SK-N-SH (cell line): ENCODE results near the gene BRINP3.

Experiments
- CHD2 ChIP-seq: fragments of 150-350 bp; IDR thresholded peaks from 2 replicates; pipeline ENCODE4 v1.6.1; 2018; ENCODE audit warnings: low read length; ENCODE audit not compliant: partially characterized antibody
- CTCF ChIP-seq: fragments of 200-600 bp; sonication (generic); IDR thresholded peaks from 2 replicates; pipeline ENCODE4 v1.6.1; 2017; ENCODE audit warnings: antibody characterized with exemption, mild to moderate bottlenecking, moderate library complexity
- FOXM1 ChIP-seq: IDR thresholded peaks from 2 replicates; pipeline ENCODE4 v1.4.0; 2012; ENCODE audit warnings: low read depth, mild to moderate bottlenecking
- GABPA ChIP-seq: IDR thresholded peaks from 2 replicates; pipeline ENCODE4 v1.4.0; 2012; ENCODE audit warnings: low read depth, mild to moderate bottlenecking

- TF ChIP-seq FOXM1, result no peak
- TF ChIP-seq CHD2, result no peak
- no peak for TF ChIP-seq CTCF
- TF ChIP-seq GABPA, result no peak
Observed at GRCh38 chr1:190289897-190290296, 187.8 kb downstream of the BRINP3 start.
